ENCODE measurements around the gene MOB3A. TPM values are rescaled to one million over a fixed set of nuclear protein-coding genes. Genes with fewer than 3 reads are reported as not detected.

Gene MOB3A
- total RNA-seq, 1 donor from 2014 or later, result 40.0 TPM

- no peak overlapping the region for H3K27ac Mint-ChIP-seq (ENCODE audit: unreplicated experiment)
- H3K27me3 Mint-ChIP-seq (ENCODE audit: low read depth), result no peaks in the 10 kb centered on the region
- no peaks in the 10 kb centered on the region for H3K4me1 Mint-ChIP-seq
- no peak for DNase-seq (ENCODE audit: low read depth, low spot score)
- no peak overlapping the region for H3K4me3 Mint-ChIP-seq
- no peaks in the 10 kb centered on the region for H3K9me3 Mint-ChIP-seq
- H3K36me3 Mint-ChIP-seq (ENCODE audit: low read depth), result peaks cover 8% of the 10 kb centered on the region
- no peak for TF ChIP-seq CTCF (conservative IDR thresholded peaks at IDR 0.05)
Observed at GRCh38 chr19:2116507-2116906, 20.4 kb upstream of the MOB3A start.

GRCh38 chr19:2115911-2116426 lies 19.8 kb upstream of the MOB3A start:
- Mint-ChIP-seq H3K4me1 (no peaks in the 10 kb centered on the region), H3K9me3 (no peaks in the 10 kb centered on the region), H3K4me3 (no peak overlapping the region), H3K27me3 (ENCODE audit: low read depth) (no peaks in the 10 kb centered on the region), H3K27ac (ENCODE audit: unreplicated experiment) (no peak overlapping the region), H3K36me3 (ENCODE audit: low read depth) (peaks cover 8% of the 10 kb centered on the region)
- no peak for TF ChIP-seq CTCF (conservative IDR thresholded peaks at IDR 0.05)
- DNase-seq (ENCODE audit: low read depth, low spot score), result no peak

GRCh38 chr19:2115324-2115723 lies 19.2 kb upstream of the MOB3A start:
- DNase-seq (ENCODE audit: low read depth, low spot score), result no peak
- TF ChIP-seq CTCF (conservative IDR thresholded peaks at IDR 0.05), result no peak
- Mint-ChIP-seq H3K9me3 (no peaks in the 10 kb centered on the region), H3K36me3 (ENCODE audit: low read depth) (peaks cover 8% of the 10 kb centered on the region), H3K27me3 (ENCODE audit: low read depth) (no peaks in the 10 kb centered on the region), H3K27ac (ENCODE audit: unreplicated experiment) (no peak overlapping the region), H3K4me1 (no peaks in the 10 kb centered on the region), H3K4me3 (no peak overlapping the region)

GRCh38 chr19:2114821-2115220 lies 18.7 kb upstream of the MOB3A start:
- Mint-ChIP-seq H3K36me3 (ENCODE audit: low read depth) (peaks cover 8% of the 10 kb centered on the region), H3K27ac (ENCODE audit: unreplicated experiment) (no peak overlapping the region), H3K9me3 (no peaks in the 10 kb centered on the region), H3K4me3 (no peak overlapping the region), H3K27me3 (ENCODE audit: low read depth) (no peaks in the 10 kb centered on the region), H3K4me1 (no peaks in the 10 kb centered on the region)
- no peak for DNase-seq (ENCODE audit: low read depth, low spot score)
- no peak for TF ChIP-seq CTCF (conservative IDR thresholded peaks at IDR 0.05)

GRCh38 chr19:2114218-2114617 lies 18.1 kb upstream of the MOB3A start:
- no peak for DNase-seq (ENCODE audit: low read depth, low spot score)
- peaks cover 9% of the 10 kb centered on the region for H3K36me3 Mint-ChIP-seq (ENCODE audit: low read depth)
- no peaks in the 10 kb centered on the region for H3K27me3 Mint-ChIP-seq (ENCODE audit: low read depth)
- no peaks in the 10 kb centered on the region for H3K9me3 Mint-ChIP-seq
- TF ChIP-seq CTCF (conservative IDR thresholded peaks at IDR 0.05), result no peak
- no peak overlapping the region for H3K27ac Mint-ChIP-seq (ENCODE audit: unreplicated experiment)
- no peaks in the 10 kb centered on the region for H3K4me1 Mint-ChIP-seq
- no peak overlapping the region for H3K4me3 Mint-ChIP-seq

All from neural crest cell (in vitro differentiated cells).